ENCODE data around the gene WDFY4. TPM values are rescaled to one million over a fixed set of nuclear protein-coding genes. Genes with fewer than 3 reads are reported as not detected.

The WDFY4 gene
- total RNA-seq, 1 donor from 2014 or later: not detected

- no peak for TF ChIP-seq CTCF (IDR thresholded peaks at IDR 0.05; ENCODE audit: insufficient read depth, low read length, poor library complexity, severe bottlenecking)
- Histone ChIP-seq H3K4me3 (ENCODE audit: low read depth, low read length) (no peak overlapping the region), H3K36me3 (ENCODE audit: control insufficient read depth, insufficient read depth, low read length) (no peaks in the 10 kb centered on the region), H3K27me3 (ENCODE audit: control insufficient read depth, insufficient read depth, low read length) (peaks cover 2% of the 10 kb centered on the region)
- DNase-seq (ENCODE audit: low read depth): no peak
Observed at GRCh38 chr10:48796713-48797245, 112.1 kb downstream of the WDFY4 start.

DNA sequence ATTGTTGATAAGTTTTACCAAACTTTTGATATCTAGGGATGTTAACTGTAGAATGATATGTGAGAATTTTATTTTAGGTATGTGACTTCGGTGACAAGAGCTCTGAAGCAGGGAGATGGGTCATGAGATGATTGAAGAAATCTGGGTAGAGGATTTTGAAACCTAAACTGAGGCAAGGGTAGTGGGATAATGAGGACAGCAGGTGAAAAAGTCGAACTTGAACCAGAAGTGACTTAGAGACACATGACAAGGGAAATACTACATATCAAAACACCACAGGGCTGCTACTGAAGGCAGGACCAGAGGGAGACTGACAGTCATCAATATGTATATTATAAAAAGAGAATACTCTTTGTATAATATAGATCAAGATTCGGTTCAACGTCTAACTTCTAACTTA, 113.2 kb downstream of the WDFY4 start:
- no peak for TF ChIP-seq CTCF (IDR thresholded peaks at IDR 0.05; ENCODE audit: insufficient read depth, low read length, poor library complexity, severe bottlenecking)
- Histone ChIP-seq H3K36me3 (ENCODE audit: control insufficient read depth, insufficient read depth, low read length) (no peaks in the 10 kb centered on the region), H3K27me3 (ENCODE audit: control insufficient read depth, insufficient read depth, low read length) (peaks cover 2% of the 10 kb centered on the region), H3K4me3 (ENCODE audit: low read depth, low read length) (no peak overlapping the region)
- DNase-seq (ENCODE audit: low read depth): no peak

- no peaks in the 10 kb centered on the region for H3K36me3 ChIP-seq (ENCODE audit: control insufficient read depth, insufficient read depth, low read length)
- H3K4me3 ChIP-seq (ENCODE audit: low read depth, low read length): no peak overlapping the region
- peaks cover 2% of the 10 kb centered on the region for H3K27me3 ChIP-seq (ENCODE audit: control insufficient read depth, insufficient read depth, low read length)
- no peak for DNase-seq (ENCODE audit: low read depth)
- no peak for TF ChIP-seq CTCF (IDR thresholded peaks at IDR 0.05; ENCODE audit: insufficient read depth, low read length, poor library complexity, severe bottlenecking)
Observed at GRCh38 chr10:48798481-48799254, 114.0 kb downstream of the WDFY4 start.

- no peak for TF ChIP-seq CTCF (IDR thresholded peaks at IDR 0.05; ENCODE audit: insufficient read depth, low read length, poor library complexity, severe bottlenecking)
- Histone ChIP-seq H3K4me3 (ENCODE audit: low read depth, low read length) (no peak overlapping the region), H3K27me3 (ENCODE audit: control insufficient read depth, insufficient read depth, low read length) (no peaks in the 10 kb centered on the region), H3K36me3 (ENCODE audit: control insufficient read depth, insufficient read depth, low read length) (no peaks in the 10 kb centered on the region)
- DNase-seq (ENCODE audit: low read depth): no peak
Observed at GRCh38 chr10:48799341-48800006, 114.8 kb downstream of the WDFY4 start.

GRCh38 chr10:48800007-48800675, 115.5 kb downstream of the WDFY4 start:
- no peak for TF ChIP-seq CTCF (IDR thresholded peaks at IDR 0.05; ENCODE audit: insufficient read depth, low read length, poor library complexity, severe bottlenecking)

More at GRCh38 chr10:48800007-48800675, 115.5 kb downstream of the WDFY4 start:
- H3K36me3 ChIP-seq (ENCODE audit: control insufficient read depth, insufficient read depth, low read length): no peaks in the 10 kb centered on the region
- no peak for DNase-seq (ENCODE audit: low read depth)
- no peaks in the 10 kb centered on the region for H3K27me3 ChIP-seq (ENCODE audit: control insufficient read depth, insufficient read depth, low read length)
- H3K4me3 ChIP-seq (ENCODE audit: low read depth, low read length): no peak overlapping the region
